Stimulated activated CD4-positive, alpha-beta T cell treated with anti-CD3 and anti-CD28 coated beads, Interleukin-4, amount 100 ng/mL, for 1 hour (primary cell): ENCODE measurements around the gene MAP2K2.

Source experiments
- DNase-seq: peaks from one replicate; pipeline ENCODE4 v3.0.0-alpha.2; 2020

Gene MAP2K2

DNA sequence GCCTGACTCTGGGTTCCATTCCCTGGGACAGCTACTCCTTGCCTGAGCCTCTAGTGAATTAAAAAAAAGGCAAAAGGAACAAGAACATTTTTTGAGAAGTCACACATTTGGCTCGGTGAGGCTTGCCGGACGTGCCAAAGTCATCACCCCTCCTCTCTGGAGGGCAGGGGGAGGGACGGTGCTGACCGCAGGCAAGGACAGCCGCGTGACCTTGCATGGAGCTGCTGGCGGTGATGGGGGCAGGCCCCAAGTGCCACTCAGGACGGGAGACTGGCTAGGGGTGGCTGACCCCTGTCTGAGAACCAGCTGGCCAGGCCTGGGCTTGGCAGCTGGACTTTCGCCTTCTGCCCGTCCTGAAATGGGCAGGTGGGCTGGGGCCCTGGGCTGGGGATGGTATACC lies 26.4 kb downstream of the MAP2K2 start:
- DNase-seq = no peak

DNA sequence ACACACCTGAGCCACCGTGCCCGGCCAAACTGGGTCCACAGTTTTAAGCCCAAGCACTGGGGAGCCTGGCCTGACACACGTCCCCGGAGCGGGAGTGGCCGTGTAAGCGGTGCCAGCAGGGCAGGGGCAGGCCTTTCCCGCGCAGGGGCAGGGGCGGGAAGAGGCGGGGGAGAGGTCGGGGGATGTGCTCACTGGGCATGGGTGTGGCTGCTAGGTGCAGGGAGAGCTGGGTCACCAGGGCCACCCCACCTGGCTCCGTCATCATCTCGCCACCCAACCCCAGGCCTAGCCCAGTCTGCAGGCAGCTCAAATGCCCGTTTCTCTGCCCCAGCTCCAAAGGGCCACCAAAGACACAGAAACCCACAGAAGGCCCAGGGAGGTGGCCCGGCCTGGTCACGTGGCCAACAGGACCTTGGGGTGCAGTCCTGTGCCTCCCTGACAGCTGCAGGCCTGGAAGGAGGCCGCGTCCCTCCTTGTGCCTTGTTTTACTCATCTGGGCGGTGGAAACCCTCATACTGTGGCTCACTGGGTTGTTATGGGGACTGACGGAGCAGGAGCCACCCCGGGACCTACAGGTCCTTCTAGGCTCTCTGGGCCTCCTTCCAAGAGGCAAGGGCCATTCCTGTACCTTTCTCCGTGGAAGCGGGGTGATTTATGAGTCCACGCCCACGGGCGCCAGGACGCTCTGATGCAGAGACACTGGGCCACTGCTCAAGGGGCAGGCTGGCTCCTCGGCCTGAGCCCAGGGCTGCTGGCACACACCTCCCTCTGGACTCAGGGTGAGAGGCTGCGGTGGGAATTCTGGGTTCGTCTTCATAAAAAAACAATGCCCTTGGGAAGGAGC lies 27.7 kb downstream of the MAP2K2 start:
- DNase-seq = no peak

DNA sequence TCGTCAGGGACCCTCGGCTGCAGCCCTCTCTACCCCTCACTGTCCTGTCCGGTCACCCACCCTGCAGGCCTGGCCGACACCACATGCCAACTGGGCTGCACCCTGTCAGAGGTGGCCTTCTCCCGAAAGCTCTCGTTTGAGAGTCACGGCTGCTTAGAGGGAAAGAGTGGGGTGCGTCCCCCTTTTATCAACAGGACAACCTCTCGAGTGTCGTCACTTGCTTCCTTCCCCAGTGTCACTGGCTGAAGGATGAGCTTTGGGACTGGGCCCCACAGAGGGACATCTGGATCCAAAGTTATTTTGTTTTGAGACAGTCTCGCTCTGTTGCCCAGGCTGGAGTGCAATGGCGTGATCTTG lies 28.5 kb downstream of the MAP2K2 start:
- DNase-seq = no peak

DNA sequence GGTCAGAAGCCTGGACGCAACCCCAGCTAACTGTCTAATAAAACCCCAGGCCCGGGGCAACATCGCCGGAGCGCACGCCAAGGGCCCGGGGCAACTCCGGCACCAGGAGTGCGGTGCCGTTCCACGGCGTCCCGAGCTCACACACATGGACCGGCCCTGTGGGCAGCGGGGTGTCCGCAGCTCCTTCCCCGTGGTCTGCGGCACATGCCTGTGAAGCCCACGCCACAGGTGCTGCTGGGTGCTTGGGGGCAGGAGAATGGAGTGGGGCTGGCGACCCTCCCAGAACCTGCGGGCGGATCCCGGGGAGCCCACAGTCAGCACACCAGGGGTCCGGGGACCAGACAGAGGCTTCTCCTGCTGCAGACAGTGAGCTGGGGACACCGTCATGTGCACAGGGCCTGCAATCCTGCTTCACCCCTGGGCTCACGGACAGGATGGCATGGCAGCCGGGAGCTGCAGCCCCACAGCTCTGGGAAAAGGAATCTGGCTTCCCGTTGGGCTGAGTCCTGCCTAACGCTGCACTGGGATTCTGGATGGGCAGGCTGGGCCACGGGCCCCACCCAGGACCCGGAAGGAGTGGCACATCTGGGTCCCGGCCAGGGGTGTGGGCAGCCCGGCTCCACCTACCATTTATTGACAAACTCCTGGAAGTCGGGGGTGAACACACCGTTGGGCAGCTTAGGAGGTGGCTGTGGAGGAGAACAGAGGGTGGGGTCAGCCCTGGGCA lies 29.0 kb downstream of the MAP2K2 start:
- no peak for DNase-seq

DNA sequence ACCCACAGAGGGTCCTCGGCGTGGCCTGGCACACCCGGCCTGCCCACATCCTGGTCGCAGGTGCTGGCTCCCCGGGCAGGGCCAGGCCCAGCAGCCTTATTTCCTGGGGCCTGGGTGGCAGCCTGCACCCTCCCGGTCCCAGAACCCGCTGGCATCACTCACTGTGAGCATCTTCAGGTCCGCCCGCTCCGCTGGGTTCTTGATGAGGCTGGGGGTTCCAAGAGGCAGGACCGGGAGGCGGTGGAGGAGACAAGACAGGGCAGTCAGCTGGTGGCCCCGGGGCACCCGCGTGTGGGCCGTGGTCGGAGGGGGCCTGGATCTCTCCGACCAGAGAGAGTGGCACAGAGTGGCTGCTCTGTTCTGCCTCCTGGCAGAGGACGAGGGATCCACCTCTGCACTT lies 29.6 kb downstream of the MAP2K2 start:
- no peak for DNase-seq

DNA sequence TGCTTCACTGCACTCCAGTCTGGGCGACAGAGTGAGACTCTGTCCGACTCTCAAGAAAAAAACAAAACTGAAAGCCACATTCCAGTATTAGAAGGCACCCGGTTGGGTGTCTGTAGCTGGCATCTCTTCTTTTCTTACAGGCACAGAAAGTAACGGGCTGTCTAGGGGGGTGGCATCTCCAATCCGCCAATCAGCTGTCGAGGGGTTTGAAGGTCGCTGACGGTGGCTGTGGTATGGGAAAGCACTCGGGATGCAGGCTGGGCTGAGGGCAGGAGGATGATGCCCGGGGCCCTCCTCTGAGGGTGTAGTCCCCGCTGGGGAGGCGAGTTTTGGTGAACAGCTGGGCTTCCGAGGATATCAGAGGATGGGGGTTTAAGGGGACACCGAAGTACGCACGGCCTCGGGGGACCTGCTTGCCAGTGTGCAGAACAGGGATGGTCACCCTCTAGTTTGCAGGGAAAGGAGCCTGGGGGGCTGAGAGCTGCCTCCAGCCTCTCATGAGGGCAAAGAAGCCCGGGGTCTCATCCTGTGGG lies 30.2 kb downstream of the MAP2K2 start:
- DNase-seq = no peak

DNA sequence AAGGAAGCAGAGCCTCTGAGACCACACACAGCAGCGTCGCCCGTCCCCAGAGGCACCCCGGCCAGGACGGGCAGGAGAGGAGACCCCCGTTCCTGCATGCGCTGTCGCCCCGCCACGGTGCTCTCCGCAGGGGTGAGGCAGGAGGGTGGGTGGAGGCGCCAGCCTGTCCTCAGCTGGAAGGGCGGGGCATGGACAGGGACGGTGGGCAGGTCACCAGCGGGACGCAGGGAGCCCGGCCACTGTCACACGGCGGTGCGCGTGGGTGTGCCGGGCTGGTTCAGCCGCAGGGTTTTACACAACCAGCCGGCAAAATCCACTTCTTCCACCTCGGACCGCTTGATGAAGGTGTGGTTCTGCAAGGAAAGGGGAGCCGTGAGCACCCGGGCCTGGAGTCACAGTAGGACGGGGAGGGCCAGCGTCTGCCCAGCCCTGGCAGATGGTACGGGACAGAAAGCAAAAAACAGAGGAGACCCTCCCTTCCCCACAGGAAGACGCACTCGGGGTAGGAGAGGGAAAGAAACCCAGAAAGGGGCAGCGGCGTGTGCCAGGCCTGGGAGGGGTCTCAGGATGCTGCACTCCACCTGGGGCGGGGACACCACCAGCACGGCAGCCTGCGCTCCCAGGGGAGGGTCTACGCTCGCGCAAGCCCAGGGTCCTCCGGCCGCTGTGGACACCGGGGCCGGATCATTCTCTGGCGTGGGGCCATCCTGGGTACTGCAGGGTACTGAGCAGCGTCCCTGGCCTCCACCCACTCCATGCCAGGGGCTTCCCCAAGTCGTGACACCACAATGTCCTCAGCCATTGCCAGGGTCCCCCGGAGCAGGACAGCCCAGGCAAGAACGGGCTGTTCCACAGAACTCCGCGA lies 33.3 kb downstream of the MAP2K2 start:
- no peak for DNase-seq

DNA sequence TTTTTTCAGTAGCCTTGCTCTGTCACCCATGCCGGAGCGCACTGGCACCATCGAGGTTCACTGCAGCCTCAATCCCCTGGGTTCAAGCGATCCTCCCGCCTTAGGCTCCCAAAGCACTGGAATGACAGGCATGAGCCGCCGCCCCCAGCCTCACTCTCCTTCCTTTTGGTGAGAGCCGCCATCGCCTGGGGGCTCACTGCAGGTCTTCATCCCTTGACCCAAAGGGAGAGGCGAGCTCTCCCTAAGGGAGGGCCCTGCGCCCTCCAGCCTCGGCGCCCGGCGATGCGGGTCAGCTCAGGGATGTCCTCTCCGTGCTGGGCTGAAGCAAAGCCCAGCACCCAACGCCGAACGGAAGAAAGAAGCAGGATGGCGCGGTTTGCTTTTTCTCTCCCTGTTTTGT lies 34.0 kb downstream of the MAP2K2 start:
- no peak for DNase-seq

DNA sequence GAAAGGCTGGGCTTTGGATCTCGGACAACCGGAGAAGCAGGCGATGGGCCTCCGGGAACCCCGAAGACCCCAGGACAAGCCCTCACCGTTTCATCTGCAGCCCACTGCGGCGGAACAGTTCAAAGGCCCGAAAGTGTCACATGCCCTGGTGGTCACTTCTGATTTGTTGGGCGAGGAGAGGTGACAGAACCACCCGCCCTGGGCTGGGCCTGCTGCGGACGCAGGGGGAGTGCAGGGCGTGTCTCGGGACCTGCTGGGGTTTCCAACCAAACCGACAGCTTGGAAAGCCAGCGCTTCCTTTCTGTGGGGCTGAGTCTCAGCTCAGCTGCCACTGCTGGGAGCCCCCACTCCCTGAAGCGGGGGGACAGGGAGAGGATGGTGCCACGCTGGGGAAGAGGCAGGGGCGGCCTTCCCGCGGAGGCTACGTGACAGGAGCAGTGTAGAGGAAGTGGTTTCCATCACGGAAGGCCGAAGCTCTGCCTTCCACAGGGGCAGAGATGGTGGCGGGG lies 34.5 kb downstream of the MAP2K2 start:
- DNase-seq = peak; percentile 28

DNA sequence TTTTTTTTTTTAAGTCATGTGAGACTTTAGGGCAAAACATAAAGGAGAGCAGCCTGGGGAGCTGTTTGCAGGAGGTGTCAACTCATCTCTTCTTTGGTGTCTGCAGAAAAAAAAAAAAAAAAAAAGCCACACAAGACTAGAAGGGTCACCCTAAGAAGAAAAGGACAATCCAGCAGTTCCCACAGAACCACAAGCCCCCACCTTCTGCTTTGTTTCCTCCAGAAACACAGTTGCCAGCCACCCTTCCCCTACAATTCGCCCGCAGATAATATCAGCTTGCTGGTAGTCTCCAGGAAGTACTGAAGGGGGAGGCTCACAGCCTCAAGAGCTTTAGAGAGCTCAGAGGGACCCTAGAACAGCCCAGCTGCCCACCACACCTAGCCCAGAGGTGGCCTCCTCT lies 34.9 kb downstream of the MAP2K2 start:
- no peak for DNase-seq

DNA sequence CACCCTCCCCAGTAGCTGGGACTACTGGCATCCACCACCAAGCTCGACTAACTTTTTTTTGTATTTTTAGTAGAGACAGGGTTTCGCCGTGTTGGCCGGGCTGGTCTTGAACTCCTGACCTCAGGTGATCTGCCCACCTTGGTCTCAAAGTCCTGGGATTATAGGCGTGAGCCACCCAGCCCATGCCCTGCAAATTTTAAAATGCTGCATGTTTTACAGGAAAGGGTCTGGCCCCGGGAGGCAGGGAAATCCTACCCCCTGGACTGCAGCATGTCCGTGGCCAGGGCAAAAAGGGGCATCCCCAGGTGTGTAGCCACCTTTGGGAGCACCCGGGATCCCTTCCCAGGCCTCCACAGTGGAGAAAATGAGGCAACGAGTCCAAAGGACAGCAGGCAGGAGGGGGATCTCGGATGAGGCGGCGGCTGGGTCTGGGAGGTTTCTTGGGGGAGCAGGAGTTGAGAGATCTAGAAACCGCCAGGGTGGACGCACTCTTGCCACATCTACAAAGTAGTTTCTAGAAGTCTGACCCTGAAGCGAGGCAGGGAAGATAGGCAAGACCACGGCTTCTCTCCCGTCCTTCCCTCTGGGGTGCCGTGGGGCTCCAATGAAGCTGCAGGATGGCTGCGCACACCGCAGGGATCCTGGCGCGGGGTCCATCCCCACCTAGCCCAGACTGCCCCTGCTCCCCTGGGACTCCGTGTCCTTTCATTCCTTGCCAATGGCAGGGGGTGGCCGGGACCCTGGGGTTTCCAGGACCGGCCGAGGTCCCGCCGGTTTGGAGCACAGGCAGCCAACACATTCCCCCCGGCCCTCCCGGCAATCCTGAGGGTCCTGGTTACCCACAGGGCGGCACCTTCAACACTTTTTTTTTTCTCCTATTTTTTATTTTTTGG lies 35.9 kb downstream of the MAP2K2 start:
- DNase-seq = no peak

DNA sequence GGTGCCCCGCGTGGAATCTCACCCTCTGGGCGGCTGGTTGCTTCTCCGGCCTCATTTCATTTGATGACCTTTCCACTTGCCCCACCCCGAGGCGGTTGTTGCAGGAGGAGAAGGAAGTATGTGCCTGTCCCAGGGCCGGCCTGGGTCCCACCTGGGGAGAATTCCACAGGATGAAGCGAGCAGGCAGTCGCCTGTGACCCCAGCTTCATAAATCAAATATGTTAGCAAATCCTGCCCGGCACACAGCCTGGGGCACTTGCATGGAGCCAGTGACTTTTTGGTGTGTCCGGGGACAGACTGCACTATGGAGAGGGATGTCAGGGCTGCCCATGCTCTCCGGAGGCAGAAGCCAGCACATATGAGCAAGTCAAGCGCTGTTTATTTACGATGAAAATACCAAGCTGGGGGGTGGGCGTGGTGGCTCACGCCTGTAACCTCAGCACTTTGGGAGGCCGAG lies 37.5 kb downstream of the MAP2K2 start:
- no peak for DNase-seq

DNA sequence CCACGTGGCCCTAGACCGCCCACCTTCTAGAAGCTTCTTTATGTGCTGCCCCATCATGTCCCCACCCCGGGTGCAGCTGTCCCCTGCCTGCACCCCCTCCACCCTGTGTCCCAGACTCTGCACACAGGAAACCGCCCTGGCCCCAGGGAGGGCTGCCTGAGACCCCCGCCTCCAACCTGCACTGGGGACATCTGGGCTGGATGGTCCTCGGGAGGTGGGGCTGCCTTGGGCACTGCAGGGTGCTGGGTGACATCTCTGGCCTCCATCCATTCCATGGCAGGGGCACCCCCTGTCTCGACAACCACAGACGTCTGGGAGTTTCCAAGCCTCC lies 39.4 kb downstream of the MAP2K2 start:
- no peak for DNase-seq

DNA sequence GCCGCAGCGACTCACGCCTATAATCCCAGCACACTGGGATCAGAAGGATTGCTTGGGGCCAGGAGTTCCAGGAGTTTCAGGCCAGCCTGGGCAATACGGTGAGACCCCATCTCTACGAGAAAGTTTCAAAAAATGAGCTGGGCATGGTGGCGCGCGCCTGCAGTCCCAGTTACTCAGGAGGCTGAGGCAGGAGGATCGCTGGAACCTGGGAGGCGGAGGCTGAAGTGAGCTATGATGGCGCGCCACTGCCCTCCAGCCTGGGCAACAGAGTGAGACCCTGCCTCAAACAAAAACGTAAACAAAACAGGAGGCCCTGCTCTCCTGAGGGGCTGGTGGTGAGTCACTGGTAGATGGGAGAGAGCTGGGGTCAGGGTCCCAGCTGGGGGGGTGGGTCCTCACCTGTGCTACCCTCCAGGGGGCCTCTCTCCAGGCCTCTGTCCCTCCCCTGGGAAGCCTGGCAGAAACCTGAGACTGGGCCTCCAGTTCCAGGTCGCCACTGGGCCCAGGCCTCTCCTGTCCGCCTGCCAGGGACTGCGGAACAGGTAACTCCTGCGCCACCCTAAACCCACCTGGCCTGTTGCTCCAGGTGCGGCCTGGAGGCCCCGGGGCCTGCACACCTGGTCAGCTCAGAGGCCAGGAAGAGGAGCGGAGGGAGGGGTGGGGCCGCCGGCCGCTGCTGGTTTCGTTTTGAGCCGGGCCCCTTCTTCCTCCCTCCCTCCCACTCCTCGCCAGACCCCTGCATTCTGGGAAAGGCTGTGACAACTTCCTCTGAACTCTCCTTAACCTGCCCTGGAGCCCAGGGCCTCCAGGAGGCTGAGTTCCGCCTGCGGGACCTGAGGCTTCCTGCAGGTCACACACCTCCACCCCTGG lies 40.0 kb downstream of the MAP2K2 start:
- no peak for DNase-seq

DNA sequence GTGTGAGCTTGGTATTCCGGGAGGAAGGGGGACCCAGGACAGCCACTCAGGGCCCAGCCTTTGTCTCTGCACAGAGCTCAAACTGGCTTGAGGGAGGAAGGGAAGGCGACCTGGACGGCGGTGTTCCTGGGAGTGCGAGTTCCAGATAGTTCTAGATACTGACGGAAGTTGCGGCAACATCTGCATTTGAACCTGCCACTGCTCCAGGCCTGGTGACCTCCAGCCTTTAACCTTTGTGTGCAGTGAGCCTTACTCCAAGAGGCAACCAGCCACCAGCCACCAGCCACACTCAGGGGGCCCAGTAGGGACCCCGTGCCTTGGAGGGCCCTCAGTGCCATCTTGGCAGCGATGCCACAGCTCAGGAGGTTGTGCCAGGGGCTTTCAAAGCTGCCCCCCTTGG lies 41.8 kb downstream of the MAP2K2 start:
- DNase-seq = no peak

DNA sequence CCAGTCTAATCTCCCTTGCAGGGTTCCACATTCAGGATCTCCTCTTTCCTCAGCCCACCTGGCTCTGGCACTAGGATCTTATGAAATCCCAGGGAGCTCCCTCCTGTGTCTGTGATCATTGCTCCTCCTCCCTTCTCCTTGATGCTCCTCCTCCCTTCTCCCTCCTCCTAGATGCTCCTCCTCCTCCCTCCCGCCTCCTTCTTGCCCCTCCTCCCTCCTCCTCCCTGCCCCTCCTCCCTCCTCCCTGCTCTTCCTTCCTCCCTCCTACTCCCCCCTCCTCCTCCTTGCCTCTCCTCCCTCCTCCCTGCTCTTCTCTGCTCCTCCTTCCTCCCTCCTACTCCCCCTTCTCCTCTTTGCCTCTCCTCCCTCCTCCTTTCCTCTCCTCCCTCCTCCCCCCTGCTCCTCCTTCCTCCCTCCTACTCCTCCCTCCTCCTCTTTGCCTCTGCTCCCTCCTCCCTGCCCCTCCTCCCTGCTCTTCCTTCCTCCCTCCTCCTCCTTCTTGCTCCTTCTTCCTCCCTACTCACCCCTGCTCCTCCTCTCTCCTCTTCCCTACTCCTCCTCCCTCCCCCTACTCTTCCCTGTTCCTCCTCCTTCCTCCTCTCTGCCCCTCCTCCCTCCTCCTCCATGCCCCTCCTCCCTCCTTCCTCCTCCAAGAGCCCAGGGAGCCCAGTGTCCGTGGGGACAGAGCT lies 42.3 kb downstream of the MAP2K2 start:
- DNase-seq = no peak

DNA sequence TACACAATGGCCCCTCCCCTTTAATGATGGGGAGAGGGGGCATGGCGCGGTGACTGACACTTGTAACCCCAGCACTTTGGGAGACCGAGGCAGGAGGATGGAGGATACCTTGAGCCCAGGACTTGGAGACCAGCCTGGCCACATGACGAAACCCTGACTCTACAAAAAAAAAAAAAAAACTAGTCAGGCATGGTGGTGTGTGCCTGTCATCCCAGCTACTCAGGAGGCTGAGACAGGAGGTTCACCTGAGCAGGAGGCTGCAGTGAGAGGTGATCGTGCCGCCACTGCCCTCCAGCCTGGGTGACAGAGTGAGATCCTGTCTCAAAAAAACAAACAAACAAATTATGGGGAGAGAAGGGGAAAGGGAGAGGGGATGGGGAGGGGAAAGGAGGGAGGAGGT lies 43.4 kb downstream of the MAP2K2 start:
- no peak for DNase-seq

DNA sequence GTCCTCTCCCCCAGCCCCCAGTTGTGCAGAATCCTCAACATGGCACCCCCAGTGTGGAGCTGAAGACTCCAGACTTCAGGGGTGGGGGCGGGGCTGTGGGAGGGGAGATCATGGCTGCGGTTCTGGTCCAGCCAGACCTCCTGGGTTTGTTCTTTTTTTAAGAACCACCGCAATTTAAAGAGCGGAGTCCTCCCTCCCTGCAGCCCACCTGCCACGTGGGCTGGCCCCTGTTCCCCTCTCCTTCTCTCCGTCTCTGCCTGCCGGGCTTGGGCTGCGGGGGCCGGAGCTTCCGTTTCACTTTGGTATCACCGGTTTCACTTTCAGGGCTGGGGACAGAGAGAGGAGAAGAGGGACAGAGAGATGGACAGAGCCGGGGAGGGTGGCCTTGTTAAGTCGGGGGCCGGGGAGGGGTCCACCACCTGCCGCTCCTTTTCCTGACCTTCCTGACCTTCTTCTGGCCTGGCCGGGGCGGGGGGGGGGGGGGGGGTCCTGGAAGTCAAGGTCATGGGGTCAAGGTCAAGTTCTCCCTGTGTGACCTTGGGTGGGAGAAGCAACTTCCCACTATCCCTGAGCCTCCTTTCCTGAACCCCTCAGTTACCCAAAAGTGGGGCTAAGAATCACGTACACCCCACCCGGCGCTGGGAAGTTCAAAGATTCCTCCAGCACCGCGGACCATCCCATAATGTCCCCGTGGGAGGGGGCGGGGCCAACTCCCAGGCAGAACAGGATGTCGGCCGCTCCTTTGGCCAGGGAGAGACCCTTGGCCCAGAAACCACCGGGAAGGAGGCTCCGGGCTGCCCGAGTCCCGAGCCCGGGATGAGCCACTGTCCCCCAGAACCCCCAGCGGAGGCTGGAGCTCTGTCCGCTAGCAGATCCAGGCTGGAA lies 45.9 kb downstream of the MAP2K2 start:
- peak; percentile 54 for DNase-seq

DNA sequence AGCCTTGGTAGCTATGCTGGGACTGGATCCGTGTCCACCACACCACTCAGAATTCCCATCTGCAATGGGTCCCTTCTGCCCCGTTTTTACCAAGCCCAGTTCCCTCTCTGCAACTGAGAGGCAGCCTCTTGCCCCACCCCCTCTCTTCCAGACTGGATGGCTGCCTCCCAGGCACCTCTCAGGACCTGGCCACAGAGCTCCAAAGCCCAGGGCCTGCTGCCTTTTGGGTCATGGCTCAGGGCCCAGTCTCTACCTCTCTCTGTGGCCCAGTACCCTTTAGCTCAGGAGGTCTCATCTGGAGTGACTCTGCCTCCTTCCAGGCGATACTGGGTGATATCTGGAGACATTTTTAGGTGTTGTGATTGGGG lies 46.9 kb downstream of the MAP2K2 start:
- no peak for DNase-seq
